ENCODE data around the gene REC8.
A peak's percentile ranks its signal among the peaks of the same experiment; 100 is the strongest.

REC8 gene

GRCh38 chr14:24167469-24168114 is 4.3 kb upstream of the REC8 start:
- peak in 1 of 2 experiments; percentile 56 for DNase-seq (ENCODE audit: low read depth in 1 of 2, low spot score in 1 of 2)
- Histone ChIP-seq H3K4me3 (replicated peaks; ENCODE audit: insufficient read depth, low read length) (no peak overlapping the region), H3K27me3 (ENCODE audit: insufficient read depth, poor library complexity, severe bottlenecking) (no peaks in the 10 kb centered on the region), H3K27ac (replicated peaks) (peak overlapping the region; percentile 34)
- TF ChIP-seq, protein P1, sequence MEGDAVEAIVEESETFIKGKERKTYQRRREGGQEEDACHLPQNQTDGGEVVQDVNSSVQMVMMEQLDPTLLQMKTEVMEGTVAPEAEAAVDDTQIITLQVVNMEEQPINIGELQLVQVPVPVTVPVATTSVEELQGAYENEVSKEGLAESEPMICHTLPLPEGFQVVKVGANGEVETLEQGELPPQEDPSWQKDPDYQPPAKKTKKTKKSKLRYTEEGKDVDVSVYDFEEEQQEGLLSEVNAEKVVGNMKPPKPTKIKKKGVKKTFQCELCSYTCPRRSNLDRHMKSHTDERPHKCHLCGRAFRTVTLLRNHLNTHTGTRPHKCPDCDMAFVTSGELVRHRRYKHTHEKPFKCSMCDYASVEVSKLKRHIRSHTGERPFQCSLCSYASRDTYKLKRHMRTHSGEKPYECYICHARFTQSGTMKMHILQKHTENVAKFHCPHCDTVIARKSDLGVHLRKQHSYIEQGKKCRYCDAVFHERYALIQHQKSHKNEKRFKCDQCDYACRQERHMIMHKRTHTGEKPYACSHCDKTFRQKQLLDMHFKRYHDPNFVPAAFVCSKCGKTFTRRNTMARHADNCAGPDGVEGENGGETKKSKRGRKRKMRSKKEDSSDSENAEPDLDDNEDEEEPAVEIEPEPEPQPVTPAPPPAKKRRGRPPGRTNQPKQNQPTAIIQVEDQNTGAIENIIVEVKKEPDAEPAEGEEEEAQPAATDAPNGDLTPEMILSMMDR (IDR thresholded peaks at IDR 0.05; ENCODE audit: insufficient read depth, low read length): no peak
- no peak for TF ChIP-seq POLR2AphosphoS5 (IDR thresholded peaks at IDR 0.05; ENCODE audit: low read depth)

- H3K4me3 ChIP-seq (replicated peaks; ENCODE audit: insufficient read depth, low read length): no peak overlapping the region
- TF ChIP-seq POLR2AphosphoS5 (IDR thresholded peaks at IDR 0.05; ENCODE audit: low read depth): no peak
- no peak for TF ChIP-seq SPI1 (IDR thresholded peaks at IDR 0.05; ENCODE audit: borderline replicate concordance, low read depth)
- TF ChIP-seq, protein P1 (IDR thresholded peaks at IDR 0.05; ENCODE audit: insufficient read depth, low read length): no peak
- TF ChIP-seq REST (IDR thresholded peaks at IDR 0.05; ENCODE audit: insufficient replicate concordance, low read depth): no peak
- TF ChIP-seq GABPA (IDR thresholded peaks at IDR 0.05; ENCODE audit: low read depth): no peak
- no peak for DNase-seq (ENCODE audit: low read depth in 1 of 2, low spot score in 1 of 2)
Observed at GRCh38 chr14:24172261-24172860, 481 bp downstream of the REC8 start.

DNA sequence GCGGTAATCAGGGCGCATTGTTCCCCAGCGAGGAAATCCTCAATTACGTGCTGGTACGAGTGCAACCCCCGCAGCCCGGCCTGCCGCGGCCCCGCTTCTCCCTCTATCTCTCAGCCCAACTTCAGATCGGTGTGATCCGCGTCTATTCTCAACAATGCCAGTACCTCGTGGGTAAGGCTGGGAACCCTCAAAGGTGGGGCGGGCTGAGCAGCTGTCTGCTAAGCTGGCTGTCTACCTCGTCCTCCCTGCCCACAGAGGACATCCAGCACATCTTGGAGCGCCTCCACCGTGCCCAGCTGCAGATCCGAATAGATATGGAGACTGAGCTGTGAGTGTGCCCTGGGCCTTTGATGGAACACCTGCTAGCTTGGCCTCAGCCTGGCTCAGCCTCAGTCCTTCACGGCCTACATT is 996 bp downstream of the REC8 start:
- H3K27ac ChIP-seq (replicated peaks): no peak overlapping the region
- TF ChIP-seq, protein P1 (IDR thresholded peaks at IDR 0.05; ENCODE audit: insufficient read depth, low read length): no peak
- no peak for TF ChIP-seq GABPA (IDR thresholded peaks at IDR 0.05; ENCODE audit: low read depth)
- no peak for TF ChIP-seq SPI1 (IDR thresholded peaks at IDR 0.05; ENCODE audit: borderline replicate concordance, low read depth)
- DNase-seq (ENCODE audit: low read depth in 1 of 2, low spot score in 1 of 2): no peak
- H3K27me3 ChIP-seq (ENCODE audit: insufficient read depth, poor library complexity, severe bottlenecking): no peaks in the 10 kb centered on the region
- H3K4me3 ChIP-seq (replicated peaks; ENCODE audit: insufficient read depth, low read length): no peak overlapping the region

More at GRCh38 chr14:24172261-24172860, 481 bp downstream of the REC8 start:
- Histone ChIP-seq H3K27ac (replicated peaks) (no peak overlapping the region), H3K27me3 (ENCODE audit: insufficient read depth, poor library complexity, severe bottlenecking) (no peaks in the 10 kb centered on the region)

- no peak for TF ChIP-seq POLR2AphosphoS5 (IDR thresholded peaks at IDR 0.05; ENCODE audit: low read depth)
- TF ChIP-seq, protein P1 (IDR thresholded peaks at IDR 0.05; ENCODE audit: insufficient read depth, low read length): no peak
- no peak for TF ChIP-seq SPI1 (IDR thresholded peaks at IDR 0.05; ENCODE audit: borderline replicate concordance, low read depth)
- no peak for TF ChIP-seq REST (IDR thresholded peaks at IDR 0.05; ENCODE audit: insufficient replicate concordance, low read depth)
- no peak for TF ChIP-seq GABPA (IDR thresholded peaks at IDR 0.05; ENCODE audit: low read depth)
- Histone ChIP-seq H3K4me3 (replicated peaks; ENCODE audit: insufficient read depth, low read length) (no peak overlapping the region), H3K27ac (replicated peaks) (no peak overlapping the region), H3K27me3 (ENCODE audit: insufficient read depth, poor library complexity, severe bottlenecking) (no peaks in the 10 kb centered on the region)
- DNase-seq (ENCODE audit: low read depth in 1 of 2, low spot score in 1 of 2): no peak
Observed at GRCh38 chr14:24176599-24176998, 4.7 kb downstream of the REC8 start.

Data from HL-60 (cell line).